Measurements from ENCODE around the gene IFI44.

Gene IFI44

DNA sequence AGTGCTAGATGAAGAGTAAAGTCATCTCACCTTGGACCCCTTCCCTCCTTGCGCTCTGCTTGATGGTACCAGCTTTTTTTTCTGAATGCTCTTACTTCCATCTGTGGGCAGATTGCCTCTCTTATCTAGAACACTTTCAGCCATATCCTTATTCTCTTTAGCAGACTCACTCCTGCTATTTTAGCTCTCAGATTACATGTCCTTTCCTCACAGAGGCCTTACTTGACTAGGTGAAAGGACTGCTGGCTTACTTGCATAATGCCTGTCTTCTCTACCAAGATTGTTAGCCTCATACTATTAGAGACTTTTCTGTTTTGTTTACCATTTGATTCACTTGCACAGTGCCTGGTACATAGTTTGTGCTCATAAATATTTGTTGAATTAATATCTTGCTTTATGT, 9.3 kb downstream of the IFI44 start:
- DNase-seq, result no peak

DNA sequence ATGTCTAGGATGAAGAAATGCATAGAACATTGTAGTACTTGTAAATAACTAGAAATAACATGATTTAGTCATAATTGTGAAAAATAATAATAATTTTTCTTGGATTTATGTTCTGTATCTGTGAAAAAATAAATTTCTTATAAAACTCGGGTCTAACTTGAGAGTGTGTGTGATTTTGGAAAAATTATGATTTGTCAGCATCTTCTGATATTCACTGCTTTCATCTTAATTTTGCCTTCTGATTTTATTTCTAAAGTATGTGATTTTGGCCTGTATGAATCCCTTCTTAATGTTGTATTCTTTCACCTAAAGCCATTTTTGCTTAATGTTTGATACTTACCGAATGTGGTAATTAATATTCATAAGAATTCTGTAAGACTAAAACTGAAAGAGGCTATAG, 14.3 kb downstream of the IFI44 start:
- no peak for DNase-seq

DNA sequence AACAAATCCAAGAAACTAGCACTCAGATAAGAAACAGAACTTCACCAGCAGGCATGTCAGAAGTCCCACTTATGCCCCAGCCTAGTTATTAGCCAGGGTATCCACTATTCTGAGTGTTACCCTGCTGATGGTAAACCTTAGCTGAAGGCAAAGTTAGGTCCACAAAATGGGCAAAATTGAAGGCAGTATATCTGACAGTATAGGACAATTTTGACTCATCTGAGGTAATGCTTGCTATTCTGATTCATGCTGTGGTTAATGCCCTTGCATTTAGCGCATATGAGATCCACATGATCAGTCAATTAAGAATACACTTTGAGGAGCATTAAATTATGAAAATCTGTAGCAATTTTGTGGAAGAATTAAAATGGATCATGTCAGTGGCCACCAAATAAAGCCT, 15.1 kb downstream of the IFI44 start:
- no peak for DNase-seq

DNA sequence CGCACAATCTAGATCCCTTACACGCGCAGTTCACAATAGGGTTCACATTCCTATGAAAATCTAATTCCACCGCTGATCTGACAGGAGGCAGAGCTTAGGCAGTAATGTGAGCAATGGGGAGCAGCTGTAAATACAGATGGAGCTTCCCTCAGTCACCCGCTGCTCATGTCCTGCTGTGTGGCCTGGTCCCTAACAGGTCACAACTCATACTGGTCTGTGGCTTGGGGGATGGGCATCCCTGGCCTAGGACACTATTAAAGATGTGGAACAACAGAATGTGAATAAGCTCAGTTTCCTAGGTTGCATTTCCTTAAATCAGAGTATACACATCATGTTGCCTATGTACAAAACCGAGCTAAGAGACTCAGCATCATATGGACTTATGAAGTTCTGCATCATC, 16.2 kb downstream of the IFI44 start:
- DNase-seq, result no peak

DNA sequence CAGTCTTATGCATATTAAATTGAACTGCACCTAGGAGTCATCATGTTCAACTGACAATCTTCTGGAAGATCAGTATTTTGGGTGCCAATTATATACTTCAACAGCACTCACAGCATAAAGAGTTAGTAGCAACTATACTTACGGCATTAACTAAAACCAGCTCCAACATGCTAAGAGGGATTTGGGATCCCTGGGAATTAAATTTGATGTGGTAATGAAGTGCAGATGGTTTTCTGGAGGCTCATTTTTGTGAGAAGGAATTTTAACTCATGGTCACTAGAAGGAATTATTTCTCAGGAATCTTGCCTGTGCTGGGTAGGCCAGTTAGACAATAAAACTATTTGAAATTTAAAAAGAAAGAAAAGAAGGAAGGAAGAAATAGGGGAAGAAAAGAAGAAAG, 18.3 kb downstream of the IFI44 start:
- DNase-seq, result no peak

DNA sequence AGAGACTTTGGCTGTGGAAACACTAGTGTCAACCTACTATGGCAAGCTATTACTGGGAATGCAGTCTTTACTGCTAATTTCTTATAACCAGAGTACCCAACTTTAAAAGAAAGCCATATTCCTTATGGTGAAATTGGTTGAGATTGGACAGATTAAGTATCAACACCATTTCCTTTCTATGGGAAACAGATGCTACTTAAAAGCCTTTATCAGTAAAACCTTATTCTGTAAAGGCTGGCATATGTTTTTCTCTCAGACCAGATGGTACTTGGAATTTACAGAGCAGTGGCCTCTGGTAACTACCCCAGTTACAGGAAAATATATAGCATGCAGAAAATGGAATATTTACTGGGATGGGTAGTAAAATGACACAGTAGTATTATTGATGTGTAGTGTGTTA, 18.8 kb downstream of the IFI44 start:
- DNase-seq, result no peak

DNA sequence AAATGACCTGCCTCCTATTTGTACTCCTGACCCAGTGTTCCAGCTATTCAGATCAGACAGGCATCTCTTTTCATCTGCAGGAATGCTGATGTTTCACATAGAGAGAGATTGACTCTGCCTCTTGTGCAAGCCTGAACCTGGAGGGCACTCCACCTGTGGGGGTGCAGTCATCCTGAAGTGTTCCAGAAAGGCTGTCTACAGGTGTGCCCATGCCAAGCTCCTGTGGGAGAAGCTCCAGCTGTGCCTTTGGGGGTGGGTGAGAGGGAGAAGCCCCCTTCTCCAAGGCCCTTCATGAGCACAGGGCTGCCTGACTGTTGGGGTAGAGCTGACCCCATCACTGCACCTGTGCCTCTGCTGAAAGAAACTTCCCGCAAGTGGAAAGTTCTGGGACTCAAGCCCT, 22.8 kb downstream of the IFI44 start:
- no peak for DNase-seq

DNA sequence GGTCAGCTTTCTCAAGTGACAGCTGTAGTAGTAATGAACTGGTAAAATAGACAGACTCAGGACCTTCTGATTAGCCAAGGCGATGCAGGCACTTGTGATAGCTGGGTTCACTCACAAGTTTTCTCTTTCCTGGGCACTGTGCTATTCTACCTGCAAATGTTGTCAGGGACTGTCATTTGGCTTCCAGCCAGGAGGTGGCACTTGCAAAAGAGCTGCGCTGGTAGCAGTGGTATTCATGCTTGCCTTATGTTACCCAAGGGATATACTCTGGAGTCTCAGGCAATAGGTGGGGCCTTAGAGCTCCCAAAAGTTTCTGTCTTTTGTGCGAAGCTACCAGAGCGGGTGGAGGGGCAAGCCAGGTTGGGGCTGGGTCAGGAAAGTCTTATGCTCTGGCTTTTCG, 23.5 kb downstream of the IFI44 start:
- DNase-seq, result no peak

DNA sequence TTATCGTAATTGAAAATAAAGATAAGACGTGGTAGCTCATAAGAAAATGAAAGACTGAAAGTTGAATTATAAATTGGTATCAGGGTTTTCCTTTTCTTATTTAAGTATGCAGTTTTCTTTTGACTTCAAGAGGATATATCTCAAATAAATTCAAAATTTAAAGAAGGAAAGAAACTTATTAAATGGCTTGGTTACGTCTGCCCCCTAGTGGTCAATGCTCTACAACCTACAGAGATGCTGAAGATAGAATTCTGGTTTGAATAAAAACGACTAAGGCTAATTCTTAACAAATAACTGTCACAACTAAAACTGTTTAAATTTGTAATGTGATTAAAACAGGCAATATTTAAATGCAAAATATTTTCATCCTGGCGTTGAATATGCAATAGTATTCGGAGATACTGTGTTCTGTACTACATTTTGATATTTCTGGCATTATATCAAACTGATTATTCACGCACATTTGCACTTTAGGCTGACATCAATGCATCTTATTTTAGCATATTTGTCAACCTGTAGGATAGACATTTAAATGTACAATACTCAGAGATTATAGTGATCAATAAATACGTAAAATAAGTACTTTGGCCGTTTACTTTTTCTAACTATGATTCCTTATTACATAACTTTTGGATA, 26.8 kb downstream of the IFI44 start:
- DNase-seq, result no peak

DNA sequence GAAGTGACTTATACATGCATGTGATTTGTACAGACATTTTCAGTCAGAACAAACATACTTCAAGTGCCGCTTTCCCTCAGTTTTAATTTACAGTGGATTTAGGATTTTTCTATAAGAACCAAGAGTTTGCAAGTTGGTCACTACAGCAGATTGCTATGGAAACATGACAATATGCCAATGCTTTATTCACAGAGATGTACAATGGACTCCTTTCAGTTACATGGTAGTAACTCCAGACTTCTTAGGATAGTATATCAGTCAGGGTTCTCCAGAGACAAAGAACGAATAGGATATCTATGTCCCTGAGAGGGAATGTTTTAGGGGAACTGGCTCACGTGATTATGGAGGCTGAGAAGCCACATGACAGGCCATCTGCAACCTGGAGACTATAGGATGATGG, 27.4 kb downstream of the IFI44 start:
- DNase-seq, result no peak

DNA sequence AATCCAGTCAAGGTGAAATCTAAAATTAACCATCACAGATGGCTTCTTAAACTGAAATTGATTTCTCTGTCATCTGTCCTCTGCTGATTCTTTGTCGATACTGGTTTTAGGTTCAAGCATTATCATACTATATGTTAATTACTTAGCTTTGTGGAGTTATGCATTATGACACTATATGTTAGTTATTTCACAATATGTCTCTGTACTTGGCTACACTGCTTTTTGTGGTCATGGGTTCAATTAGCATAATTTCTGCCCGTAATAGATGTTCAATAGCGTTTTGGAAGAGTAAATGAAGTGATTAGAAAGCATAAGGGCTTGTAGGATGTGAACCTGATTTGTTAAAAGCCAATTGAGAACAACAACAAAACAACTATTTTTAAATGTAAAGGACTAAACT, 28.2 kb downstream of the IFI44 start:
- no peak for DNase-seq

DNA sequence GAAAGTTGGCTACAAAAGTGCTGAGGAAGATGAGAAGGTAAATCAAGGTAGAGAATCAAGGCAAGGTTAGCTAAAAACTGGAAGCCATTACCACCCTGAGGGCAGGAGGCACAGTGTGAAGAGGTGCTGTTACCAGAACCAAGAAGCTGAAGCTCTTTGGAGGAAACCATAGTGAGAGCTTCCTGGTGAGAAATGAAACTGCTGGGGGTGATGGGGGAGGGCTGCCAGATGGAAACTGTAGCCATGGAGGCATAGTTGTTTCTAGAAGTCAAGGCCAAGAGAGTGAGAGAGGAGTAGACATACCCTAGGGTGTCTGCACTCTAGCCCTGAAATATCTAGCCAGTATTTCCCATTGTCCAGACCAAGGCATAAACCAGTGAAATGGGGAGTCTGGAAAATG, 28.7 kb downstream of the IFI44 start:
- no peak for DNase-seq

DNA sequence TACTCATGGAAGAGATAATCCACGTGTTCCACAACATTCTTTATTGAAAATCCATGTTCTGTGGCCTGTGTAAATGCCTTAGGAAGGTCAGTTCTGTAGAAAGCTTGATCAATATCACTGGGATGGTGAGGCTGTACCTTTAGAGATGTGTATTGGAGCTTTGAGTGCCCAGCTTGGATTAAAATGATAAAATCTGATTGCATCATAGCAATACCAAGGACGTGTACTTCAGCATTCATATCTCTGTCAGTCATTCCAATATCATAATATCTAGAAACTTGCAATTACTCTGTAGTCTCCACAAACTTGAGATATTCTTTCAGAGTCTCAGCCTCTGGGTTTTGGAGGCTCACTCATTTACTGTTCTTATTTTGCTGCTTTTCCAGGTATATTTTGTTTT, 31.6 kb downstream of the IFI44 start:
- DNase-seq, result no peak

DNA sequence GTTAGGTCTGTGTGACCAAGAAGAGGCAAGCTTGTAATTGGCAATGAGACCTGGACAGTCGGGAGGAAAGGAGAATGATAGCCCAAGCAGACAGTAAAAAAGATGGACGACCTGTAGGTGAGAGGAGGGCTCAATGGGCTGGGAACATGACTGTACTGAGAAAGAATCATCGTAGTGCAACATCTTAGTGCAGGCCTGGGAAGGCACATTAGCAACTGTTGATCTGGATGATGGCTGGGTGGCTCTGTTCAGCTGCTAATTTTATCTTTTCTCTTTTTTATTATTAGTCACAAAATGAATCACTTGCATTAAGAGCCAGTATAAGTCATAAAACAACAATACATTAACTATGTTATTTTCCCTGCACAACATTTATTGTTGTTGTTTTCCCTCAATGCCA, 32.9 kb downstream of the IFI44 start:
- DNase-seq, result no peak

DNA sequence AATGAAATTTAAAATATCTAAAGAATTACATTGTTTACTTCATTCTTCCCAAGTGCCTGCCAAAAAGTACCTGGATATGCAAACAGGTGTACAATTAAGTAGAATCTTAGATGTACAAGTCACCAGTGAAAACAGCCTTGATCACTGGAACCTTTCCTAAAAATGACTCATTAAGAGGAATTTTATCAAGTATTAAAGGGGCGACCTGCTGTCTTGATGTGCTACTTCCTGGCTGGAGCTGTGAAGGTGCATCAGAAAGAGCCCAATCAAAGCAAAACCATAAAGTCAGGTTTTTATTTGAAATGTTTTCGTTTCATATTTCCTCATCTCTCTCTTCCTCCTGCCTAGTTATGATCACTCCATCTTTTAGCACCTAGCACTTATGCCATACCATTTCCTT, 33.4 kb downstream of the IFI44 start:
- DNase-seq, result no peak

DNA sequence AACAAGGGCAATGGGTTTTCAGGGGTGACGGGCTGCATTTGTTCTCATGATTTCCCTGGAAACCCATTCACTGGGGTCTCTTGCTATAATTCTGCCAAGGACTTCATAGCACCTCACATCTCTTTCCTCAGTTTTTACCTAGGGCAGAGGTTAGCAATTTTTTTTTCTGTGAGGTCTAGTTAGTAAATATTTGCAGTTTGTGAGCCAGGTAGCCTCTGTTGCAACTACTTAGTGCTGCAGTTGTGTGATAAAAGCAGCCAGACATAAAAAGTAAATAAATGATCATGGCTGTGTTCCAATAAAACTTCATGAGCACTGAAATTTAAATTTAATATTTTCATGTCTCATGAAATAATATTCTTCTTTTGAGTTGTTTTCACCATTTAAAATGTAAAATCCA, 37.7 kb downstream of the IFI44 start:
- no peak for DNase-seq

DNA sequence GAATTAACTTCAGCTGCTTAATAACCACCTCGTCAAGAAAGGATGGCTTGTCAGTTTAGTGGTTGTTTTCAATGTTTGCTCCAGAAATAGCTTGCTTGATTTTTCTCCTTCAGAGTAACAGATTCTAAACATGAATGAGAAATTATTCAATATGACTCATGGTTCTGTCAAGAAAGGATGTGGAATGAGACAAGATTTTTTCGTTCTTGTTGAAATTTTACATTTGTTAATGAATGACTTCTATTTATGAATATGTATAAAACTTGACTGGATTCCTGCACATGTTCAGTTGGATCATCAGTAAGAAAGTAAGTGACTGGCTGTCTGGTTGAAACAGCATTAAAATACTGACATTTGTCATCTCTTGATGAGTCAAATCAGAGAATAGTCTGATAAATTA, 38.3 kb downstream of the IFI44 start:
- no peak for DNase-seq

DNA sequence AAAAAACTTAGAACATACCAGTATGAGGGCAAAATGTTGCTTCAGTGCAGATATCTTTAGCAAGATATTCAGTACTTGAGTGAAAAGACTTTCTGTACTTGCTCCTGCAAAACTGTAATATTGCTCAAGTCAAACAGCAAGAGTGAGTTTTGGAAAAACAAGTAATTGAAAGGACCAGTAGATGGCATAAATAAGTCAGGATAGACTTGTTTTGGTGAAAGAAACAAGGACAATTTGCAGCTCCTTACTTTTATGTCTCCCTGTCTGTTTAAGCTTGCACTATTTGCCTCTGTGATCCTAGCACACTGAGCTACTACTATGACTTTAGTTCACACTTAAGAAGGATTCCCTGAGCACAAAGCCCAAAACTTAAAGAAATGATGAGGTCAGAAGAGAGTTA, 39.1 kb downstream of the IFI44 start:
- no peak for DNase-seq

DNA sequence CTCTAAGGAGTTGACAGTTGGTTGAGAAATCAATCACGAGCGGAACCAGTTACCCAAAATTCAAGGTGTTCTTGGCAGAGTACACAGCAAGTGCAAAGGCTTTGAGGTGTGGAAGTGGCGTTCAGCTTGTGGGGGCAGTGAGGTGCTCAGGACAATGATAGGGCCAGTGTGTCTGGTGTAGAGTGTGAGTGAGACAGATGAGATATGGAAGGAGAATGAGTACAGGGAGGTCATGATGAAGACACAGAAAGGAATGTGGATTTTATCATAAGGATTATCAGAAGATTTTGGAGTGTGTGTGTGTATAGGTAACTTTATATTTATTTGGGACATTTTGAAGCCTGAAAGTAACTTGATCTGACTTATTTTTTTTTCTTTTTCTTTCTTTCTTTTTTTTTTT, 40.9 kb downstream of the IFI44 start:
- no peak for DNase-seq

DNA sequence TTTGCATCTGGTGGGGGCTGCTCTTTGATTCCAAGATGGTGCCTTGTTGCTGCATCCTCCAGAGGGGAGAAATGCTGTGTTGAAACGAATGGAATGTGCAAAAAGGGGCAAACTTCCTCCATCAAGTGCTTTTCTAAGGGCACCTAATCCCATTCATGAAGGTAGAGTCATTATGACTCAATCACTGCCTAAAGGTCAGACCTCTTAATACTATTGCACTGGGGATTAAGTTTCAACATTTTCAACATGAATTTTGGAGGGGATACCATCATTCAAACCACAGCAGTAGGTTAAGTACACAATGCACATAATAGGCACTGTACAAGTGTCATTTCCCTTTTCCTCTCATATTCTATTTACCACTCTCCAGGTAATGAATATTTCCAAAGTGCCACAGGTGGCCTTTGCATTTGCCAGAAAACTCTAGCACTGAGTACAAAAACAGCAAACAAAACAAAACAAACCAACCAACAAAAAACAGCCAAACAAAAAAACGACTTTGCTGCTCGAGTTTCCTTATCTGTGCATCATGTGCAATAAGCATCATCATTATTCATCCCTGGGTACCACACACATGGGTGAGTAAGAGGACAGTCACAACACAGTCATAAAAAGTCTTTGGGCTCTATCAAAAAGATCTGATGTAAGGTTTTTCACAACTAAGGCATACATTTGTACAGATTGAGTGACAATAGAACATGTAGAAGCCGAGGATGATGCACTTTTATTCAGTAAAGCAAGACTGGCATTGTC, 42.5 kb downstream of the IFI44 start:
- DNase-seq, result no peak

DNA sequence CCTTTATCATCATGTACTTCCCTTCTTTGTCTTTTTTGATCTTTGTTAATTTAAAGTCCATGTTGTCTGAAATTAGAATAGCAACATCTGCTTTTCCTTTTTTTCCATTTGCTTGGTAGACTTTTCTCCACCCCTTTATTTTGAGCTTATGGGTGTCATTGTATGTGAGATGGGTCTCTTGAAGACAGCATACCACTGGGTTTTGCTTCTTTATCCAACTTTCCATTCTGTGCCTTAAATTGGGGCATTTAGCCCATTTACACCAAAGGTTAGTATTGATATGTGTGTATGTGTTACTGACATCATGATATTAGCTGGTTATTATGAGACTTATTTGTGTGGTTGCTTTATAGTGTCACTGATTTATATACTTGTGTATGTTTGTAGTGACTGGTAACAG, 50.2 kb downstream of the IFI44 start:
- no peak for DNase-seq

DNA sequence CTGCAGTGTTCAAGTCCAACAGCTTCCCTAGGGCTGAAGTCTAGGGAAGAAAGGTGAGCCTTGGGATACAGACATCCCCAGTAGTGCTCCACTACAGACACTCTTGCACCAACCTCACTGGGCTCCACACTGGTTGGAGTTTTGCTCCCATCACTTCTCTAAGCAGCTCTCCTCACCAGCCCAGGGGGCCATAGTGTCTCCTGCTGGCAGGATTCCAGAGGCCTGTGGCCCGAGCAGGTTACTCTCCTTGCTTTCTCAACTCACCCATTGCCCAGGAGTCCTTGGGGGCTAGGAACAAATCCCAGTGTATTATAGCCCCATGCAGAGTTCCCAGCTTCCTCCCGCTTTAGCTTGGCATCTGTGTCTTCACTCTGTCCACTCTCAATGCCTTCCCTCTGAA, 52.8 kb downstream of the IFI44 start:
- no peak for DNase-seq

DNA sequence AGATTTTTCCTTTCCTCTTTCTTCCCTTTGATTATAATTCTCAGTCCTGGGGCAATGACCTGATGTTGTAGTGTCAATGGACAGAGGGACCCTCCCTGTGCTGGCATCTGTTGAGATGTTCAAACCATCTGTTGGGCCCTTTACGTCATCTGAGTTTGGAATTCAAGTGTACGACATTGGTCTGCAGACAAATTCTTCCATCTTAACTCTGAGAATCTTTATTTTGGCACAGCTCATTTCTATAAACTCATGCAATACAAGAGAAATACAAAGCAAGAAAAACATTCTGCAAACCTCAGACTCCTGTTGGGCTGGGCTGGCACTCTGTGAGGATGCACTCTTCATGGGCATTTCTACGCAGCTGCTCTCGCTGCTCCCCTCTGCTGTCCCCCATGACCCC, 54.2 kb downstream of the IFI44 start:
- DNase-seq, result no peak

DNA sequence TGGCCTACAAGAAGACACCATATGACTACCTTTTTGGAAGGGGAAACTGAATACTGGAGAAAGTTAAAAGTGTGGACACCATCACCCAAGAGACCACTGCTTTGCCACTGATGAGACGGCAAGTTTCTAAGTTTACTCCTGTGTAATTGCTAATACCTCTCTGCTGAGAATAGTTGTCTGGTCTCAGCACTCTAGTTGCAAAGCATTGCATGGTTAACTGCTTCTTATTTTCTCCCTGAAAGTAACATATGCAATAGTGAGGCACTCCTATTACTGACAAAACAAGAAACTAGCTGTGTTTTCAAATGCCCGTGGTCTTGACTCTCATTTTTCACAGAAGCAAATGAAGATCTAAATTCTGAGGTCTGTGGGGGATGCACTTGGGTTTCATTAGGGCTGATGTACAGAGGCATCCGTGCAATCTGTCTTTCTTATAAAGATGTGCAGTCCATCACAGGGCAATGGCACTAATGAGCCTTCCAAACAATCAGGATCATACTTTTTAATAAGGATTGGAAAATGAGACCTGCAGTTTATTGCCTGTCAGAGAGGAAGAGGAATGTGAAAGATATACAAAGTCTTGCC, 62.9 kb downstream of the IFI44 start:
- no peak for DNase-seq

DNA sequence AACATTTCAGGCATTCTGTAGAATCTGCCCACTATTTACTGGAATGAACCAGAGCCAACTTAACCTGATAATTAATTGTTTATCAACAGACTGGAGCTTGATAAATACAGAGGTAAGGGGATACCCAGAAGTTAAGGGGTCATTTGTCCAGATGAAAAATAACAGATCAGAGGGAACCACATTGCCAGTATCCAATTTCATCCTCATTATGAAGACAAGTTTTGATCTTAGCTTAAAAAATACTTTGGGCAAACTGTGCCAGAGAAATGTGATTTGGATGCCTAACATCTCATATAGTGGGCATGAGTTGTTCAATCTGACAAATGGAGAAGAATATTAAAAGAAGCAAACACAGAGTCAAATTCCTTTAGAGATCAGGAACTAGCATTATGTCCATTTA, 63.7 kb downstream of the IFI44 start:
- DNase-seq, result no peak

Measured in NCI-H2227 treated with DMSO at 0.1 percent for 48 hours (cell line).